Smooth muscle cell (in vitro differentiated cells): ENCODE measurements around the gene PTGDS. TPM values are rescaled to one million over a fixed set of nuclear protein-coding genes. Genes with fewer than 3 reads are reported as not detected.

Experiments used
- DNase-seq: peaks from one replicate; lab custom pipeline; 2025; ENCODE audit not compliant: unreplicated experiment; lab: John Stamatoyannopoulos, UW
- H2AFZ ChIP-seq: fragments of 200-600 bp; sonication (generic); 2 replicates; pipeline ENCODE4 v1.6.0; 2016; ENCODE audit warnings: antibody characterized with exemption, low read depth, mild to moderate bottlenecking
- H3F3A ChIP-seq: fragments of 200-600 bp; sonication (generic); 2 replicates; pipeline ENCODE4 v1.6.0; 2017; ENCODE audit warnings: antibody characterized with exemption, low read depth
- H3K27ac ChIP-seq: fragments of 200-600 bp; sonication (generic); 2 replicates; pipeline ENCODE4 v1.5.1; 2016; ENCODE audit warnings: low read depth, mild to moderate bottlenecking
- H3K27me3 ChIP-seq: fragments of 200-600 bp; sonication (generic); 2 replicates; pipeline ENCODE4 v1.6.1; 2016; ENCODE audit warnings: low read depth, mild to moderate bottlenecking
- H3K36me3 ChIP-seq: fragments of 200-600 bp; sonication (generic); 2 replicates; pipeline ENCODE4 v1.5.1; 2016; ENCODE audit warnings: low read depth
- H3K4me1 ChIP-seq: fragments of 200-600 bp; sonication (generic); 2 replicates; pipeline ENCODE4 v1.5.1; 2016; ENCODE audit warnings: low read depth
- H3K4me2 ChIP-seq: fragments of 200-600 bp; sonication (generic); 2 replicates; pipeline ENCODE4 v1.6.0; 2016; ENCODE audit warnings: mild to moderate bottlenecking
- H3K4me3 ChIP-seq: fragments of 200-600 bp; sonication (generic); 2 replicates; pipeline ENCODE4 v1.5.1; 2016; ENCODE audit warnings: mild to moderate bottlenecking
- H3K79me2 ChIP-seq: fragments of 200-600 bp; sonication (generic); 2 replicates; pipeline ENCODE4 v1.6.0; 2016; ENCODE audit warnings: low read depth, mild to moderate bottlenecking
- H3K9ac ChIP-seq: fragments of 200-600 bp; sonication (generic); 2 replicates; pipeline ENCODE4 v1.6.0; 2016; ENCODE audit warnings: low read depth
- H3K9me3 ChIP-seq: fragments of 200-600 bp; sonication (generic); replicated peaks from 2 replicates; pipeline ENCODE4 v1.5.1; 2016; ENCODE audit warnings: low read depth
- H4K20me1 ChIP-seq: fragments of 200-600 bp; sonication (generic); 2 replicates; pipeline ENCODE4 v1.6.0; 2016; ENCODE audit warnings: low read depth
- CTCF ChIP-seq: fragments of 200-600 bp; sonication (generic); IDR thresholded peaks from 2 replicates; pipeline ENCODE4 v1.5.1; 2017; ENCODE audit warnings: borderline replicate concordance, mild to moderate bottlenecking, antibody characterized with exemption; ENCODE audit not compliant: insufficient read depth, poor library complexity, severe bottlenecking
- WGBS: methylation state at CpG from one replicate; pipeline ENCODE4 v1.1.7; 2016; ENCODE audit warnings: low lambda C conversion rate; 5-methylcytosine and 5-hydroxymethylcytosine counted together
- polyA plus RNA-seq: library from polyadenylated mRNA; unstranded; fragments of >200 nt; fragmentation: Nextera tagmentation; extraction: Ambion mirVana; gene quantifications from 2 replicates; pipeline ENCODE4 v1.2.1, GENCODE V29; 2016
- total RNA-seq: library from RNA; depleted of rRNA; stranded (reverse); fragments of >200 nt; gene quantifications from 2 replicates; pipeline ENCODE4 v1.2.3, GENCODE V29; 2014

Gene PTGDS
- total and polyA plus RNA-seq, 2 experiments from 2014 or later: 119 to 611 TPM

DNA sequence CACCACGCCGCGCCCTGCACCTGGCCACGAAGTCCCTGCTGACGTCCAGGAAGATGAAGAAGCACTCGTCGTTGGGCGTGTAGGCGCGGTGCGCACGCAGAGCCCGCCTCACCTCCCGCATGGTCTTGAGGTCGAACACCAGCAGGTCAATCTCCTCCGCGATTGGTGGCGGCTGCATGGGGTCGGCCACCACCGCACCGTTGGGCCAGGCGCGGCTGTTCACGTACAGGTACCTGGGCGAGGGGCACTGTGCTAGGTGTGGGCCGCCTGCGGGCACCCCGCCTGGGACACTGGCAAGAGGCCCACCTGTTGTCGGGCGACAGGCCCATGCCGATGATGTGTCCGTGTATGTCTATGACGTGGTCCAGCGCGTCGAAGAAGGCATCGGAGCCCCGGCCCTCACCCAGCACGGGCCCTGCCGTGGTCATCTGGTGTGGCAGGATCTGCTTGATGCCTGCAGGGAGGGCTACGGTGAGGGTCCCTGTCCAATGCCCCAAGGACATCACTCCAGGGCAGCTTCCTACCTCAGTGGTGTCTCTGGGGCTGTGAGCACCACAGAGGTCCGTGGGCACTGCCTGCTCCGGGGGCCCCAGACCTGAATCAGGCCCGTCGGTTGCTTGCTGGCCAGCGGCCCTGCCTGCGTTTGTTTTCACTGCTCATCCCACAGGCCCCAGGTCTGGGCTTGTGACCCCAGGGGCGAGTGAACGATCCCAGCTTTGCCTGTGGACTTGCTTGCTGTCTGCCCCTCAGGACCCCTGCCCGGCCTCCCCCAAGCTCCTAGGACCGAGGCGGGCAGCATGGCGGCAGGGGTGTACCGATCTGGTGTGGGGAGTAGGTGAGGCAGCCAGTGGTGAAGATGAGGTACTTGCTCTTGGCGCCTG is 35.8 kb upstream of the PTGDS start:
- Histone ChIP-seq H3K36me3 (no peaks in the 10 kb centered on the region), H3K4me2 (no peak overlapping the region), H3K27ac (no peak overlapping the region), H2AFZ (no peak overlapping the region), H3K9ac (no peak overlapping the region), H3K4me3 (no peak overlapping the region), H4K20me1 (peaks cover 19% of the 10 kb centered on the region), H3K79me2 (peaks cover 21% of the 10 kb centered on the region), H3F3A (no peaks in the 10 kb centered on the region), H3K4me1 (no peaks in the 10 kb centered on the region), H3K9me3 (no peaks in the 10 kb centered on the region), H3K27me3 (no peaks in the 10 kb centered on the region)
- no peak for DNase-seq
- TF ChIP-seq CTCF: no peak
- 98% methylated on average over 50 of the region's 55 CpGs for WGBS

GRCh38 chr9:136942112-136942880 is 35.0 kb upstream of the PTGDS start:
- no peak overlapping the region for H3K9ac ChIP-seq
- H4K20me1 ChIP-seq: peaks cover 19% of the 10 kb centered on the region
- H2AFZ ChIP-seq: no peak overlapping the region
- no peaks in the 10 kb centered on the region for H3F3A ChIP-seq
- 94% methylated on average over 50 of the region's 60 CpGs for WGBS
- no peak for TF ChIP-seq CTCF
- peaks cover 21% of the 10 kb centered on the region for H3K79me2 ChIP-seq
- no peaks in the 10 kb centered on the region for H3K4me1 ChIP-seq
- H3K36me3 ChIP-seq: no peaks in the 10 kb centered on the region
- H3K4me2 ChIP-seq: no peak overlapping the region
- no peak overlapping the region for H3K27ac ChIP-seq
- no peaks in the 10 kb centered on the region for H3K9me3 ChIP-seq
- H3K27me3 ChIP-seq: no peaks in the 10 kb centered on the region
- H3K4me3 ChIP-seq: no peak overlapping the region
- DNase-seq: no peak

- no peak for DNase-seq
- peak overlapping the region; percentile 93 for H3K4me3 ChIP-seq
- no peaks in the 10 kb centered on the region for H3K27me3 ChIP-seq
- peaks cover 19% of the 10 kb centered on the region for H4K20me1 ChIP-seq
- no peak overlapping the region for H2AFZ ChIP-seq
- no peak overlapping the region for H3K27ac ChIP-seq
- TF ChIP-seq CTCF: no peak
- no peaks in the 10 kb centered on the region for H3K4me1 ChIP-seq
- H3K36me3 ChIP-seq: no peaks in the 10 kb centered on the region
- H3K9ac ChIP-seq: no peak overlapping the region
- H3K4me2 ChIP-seq: peak overlapping the region; percentile 98
- WGBS: 95% methylated on average over 16 of the region's 16 CpGs
- no peaks in the 10 kb centered on the region for H3K9me3 ChIP-seq
- peaks cover 21% of the 10 kb centered on the region for H3K79me2 ChIP-seq
- H3F3A ChIP-seq: no peaks in the 10 kb centered on the region
These were observed 34.4 kb upstream of the PTGDS start for GRCh38 chr9:136942881-136943230.
